Esophagus muscularis mucosa (tissue), 4 donors: ENCODE measurements around the gene HABP2. TPM values are rescaled to one million over a fixed set of nuclear protein-coding genes. Genes with fewer than 3 reads are reported as not detected.

Experiments used
- DNase-seq: peaks from one replicate; pipeline ENCODE4 v3.0.0-alpha.2; 2017; ENCODE audit errors: extremely low spot score
- H3K27ac ChIP-seq, 4 donors: fragments of 200-600 bp; sonication (generic); replicated peaks in 1 of 4; 1 replicate in 3 of 4; 2 replicates in 1 of 4; pipeline ENCODE4 v1.5.1; 2016 to 2019; ENCODE audit warnings: mild to moderate bottlenecking in 1 of 4
- H3K27me3 ChIP-seq, 4 donors: fragments of 200-600 bp; sonication (generic); one replicate each; pipeline versions ENCODE4 v1.5.1 to v1.6.0; 2016 to 2019
- H3K36me3 ChIP-seq, 4 donors: fragments of 200-600 bp; sonication (generic); one replicate each; pipeline ENCODE4 v1.5.1; 2016 to 2019
- H3K4me1 ChIP-seq, 4 donors: fragments of 200-600 bp; sonication (generic); one replicate each; pipeline ENCODE4 v1.5.1; 2016 to 2019
- H3K4me3 ChIP-seq, 4 donors: fragments of 200-600 bp; sonication (generic); 1 replicate in 2 of 4; 2 replicates in 2 of 4; pipeline ENCODE4 v1.5.1; 2016 to 2019; ENCODE audit warnings: mild to moderate bottlenecking in 4 of 4, moderate library complexity in 1 of 4
- H3K9me3 ChIP-seq, 4 donors: fragments of 200-600 bp; sonication (generic); 1 replicate in 3 of 4; 2 replicates in 1 of 4; pipeline ENCODE4 v1.5.1; 2016 to 2019
- EP300 ChIP-seq: sonication (generic); formaldehyde crosslinking; IDR thresholded peaks from one replicate; pipeline ENCODE4 v1.6.1; 2017; ENCODE audit warnings: antibody characterized with exemption
- POLR2A ChIP-seq: fragments of 450-650 bp; IDR thresholded peaks from one replicate; pipeline ENCODE4 v1.6.1; 2017; ENCODE audit warnings: antibody characterized with exemption, moderate library complexity, mild to moderate bottlenecking, low read depth
- POLR2AphosphoS5 ChIP-seq, 2 donors: sonication (generic); formaldehyde crosslinking; IDR thresholded peaks; one replicate each; pipeline ENCODE4 v1.6.1; 2017; ENCODE audit warnings: antibody characterized with exemption in 2 of 2
- WGBS: methylation state at CpG from one replicate; pipeline ENCODE4 v1.1.5; 2018; 5-methylcytosine and 5-hydroxymethylcytosine counted together
- intact Hi-C: fragments of 100-400 bp; cut with DNase I; formaldehyde crosslinking; loops from one replicate; pipeline ENCODE4 v1.15.1; 2023
- total RNA-seq, 4 donors: library from RNA; depleted of rRNA; stranded (reverse); fragments of >200 nt; gene quantifications; one replicate each; pipeline versions ENCODE4 v1.1.0 to v1.2.1, GENCODE V29; 2016
- TF ChIP-seq, protein P1 (sequence below), 3 experiments: fragments of 200-600 bp in 2 of 3; fragments of 450-650 bp in 1 of 3; sonication (generic) in 2 of 3; IDR thresholded peaks; one replicate each; pipeline ENCODE4 v1.5.1; 2017 to 2019; ENCODE audit warnings: antibody characterized with exemption in 3 of 3, mild to moderate bottlenecking in 2 of 3, moderate library complexity in 1 of 3

Gene HABP2
- total RNA-seq, 4 donors from 2014 or later: not detected

DNA sequence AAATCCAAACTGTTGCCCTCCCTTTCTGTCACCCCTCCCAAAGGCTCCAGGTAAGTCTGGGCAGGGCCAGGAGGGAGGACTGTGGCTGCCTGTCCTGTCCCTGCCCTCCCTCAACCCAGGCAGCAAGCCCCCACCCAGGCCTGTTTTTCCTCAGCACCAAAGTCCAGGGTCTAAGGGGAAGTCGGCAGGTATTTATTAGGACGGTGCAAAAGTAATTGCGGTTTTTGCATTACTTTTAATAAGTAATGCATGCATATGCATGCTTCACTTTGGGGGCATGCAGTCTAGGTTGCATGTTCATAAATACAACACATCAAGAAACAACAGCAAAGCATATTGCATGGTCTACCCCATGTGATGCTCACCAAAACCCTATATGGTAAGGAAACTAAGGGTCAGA is 15.2 kb upstream of the HABP2 start:
- intact Hi-C loops: no loop called here
- Histone ChIP-seq H3K27ac (no peak overlapping the region), H3K36me3 (no peaks in the 10 kb centered on the region), H3K4me1 (no peaks in the 10 kb centered on the region), H3K27me3 (peaks cover 0 to 20% (median 0%) of the 10 kb centered on the region in 4 donors), H3K9me3 (no peaks in the 10 kb centered on the region), H3K4me3 (no peak overlapping the region)
- WGBS: 72% methylated on average over 3 of the region's 3 CpGs
- TF ChIP-seq POLR2A: no peak
- TF ChIP-seq POLR2AphosphoS5 (IDR thresholded peaks at IDR 0.05): no peak
- TF ChIP-seq, protein P1, sequence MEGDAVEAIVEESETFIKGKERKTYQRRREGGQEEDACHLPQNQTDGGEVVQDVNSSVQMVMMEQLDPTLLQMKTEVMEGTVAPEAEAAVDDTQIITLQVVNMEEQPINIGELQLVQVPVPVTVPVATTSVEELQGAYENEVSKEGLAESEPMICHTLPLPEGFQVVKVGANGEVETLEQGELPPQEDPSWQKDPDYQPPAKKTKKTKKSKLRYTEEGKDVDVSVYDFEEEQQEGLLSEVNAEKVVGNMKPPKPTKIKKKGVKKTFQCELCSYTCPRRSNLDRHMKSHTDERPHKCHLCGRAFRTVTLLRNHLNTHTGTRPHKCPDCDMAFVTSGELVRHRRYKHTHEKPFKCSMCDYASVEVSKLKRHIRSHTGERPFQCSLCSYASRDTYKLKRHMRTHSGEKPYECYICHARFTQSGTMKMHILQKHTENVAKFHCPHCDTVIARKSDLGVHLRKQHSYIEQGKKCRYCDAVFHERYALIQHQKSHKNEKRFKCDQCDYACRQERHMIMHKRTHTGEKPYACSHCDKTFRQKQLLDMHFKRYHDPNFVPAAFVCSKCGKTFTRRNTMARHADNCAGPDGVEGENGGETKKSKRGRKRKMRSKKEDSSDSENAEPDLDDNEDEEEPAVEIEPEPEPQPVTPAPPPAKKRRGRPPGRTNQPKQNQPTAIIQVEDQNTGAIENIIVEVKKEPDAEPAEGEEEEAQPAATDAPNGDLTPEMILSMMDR (IDR thresholded peaks at IDR 0.05): no peak
- no peak for TF ChIP-seq EP300
- no peak for DNase-seq

DNA sequence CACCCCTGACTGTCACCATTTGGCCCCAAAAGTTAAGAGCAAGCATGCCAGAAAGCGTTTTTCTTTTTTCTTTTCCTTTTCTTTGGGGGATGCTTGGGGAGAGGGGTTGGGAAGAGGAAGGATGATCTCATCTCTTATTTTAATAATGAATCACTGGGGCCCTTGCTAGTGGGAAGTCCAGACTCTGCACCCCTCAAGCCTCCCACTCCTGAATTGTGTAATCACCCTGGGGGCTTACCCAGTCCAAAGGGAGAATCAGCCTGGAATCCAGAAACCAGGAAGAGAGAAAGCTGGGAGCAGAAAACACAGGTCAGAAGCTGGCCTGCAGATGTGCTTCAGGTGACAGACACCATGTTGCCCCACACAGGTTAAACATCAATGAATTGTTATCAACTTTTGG is 14.7 kb upstream of the HABP2 start:
- Histone ChIP-seq H3K9me3 (no peaks in the 10 kb centered on the region), H3K27me3 (peaks cover 0 to 16% (median 0%) of the 10 kb centered on the region in 4 donors), H3K4me1 (no peaks in the 10 kb centered on the region), H3K4me3 (no peak overlapping the region), H3K27ac (no peak overlapping the region), H3K36me3 (no peaks in the 10 kb centered on the region)
- 67% methylated on average over 1 of the region's 1 CpG for WGBS
- TF ChIP-seq POLR2A (no peak), EP300 (no peak), POLR2AphosphoS5 (IDR thresholded peaks at IDR 0.05) (no peak)
- TF ChIP-seq, protein P1 (IDR thresholded peaks at IDR 0.05): no peak
- intact Hi-C loops: no loop called here
- DNase-seq: no peak

DNA sequence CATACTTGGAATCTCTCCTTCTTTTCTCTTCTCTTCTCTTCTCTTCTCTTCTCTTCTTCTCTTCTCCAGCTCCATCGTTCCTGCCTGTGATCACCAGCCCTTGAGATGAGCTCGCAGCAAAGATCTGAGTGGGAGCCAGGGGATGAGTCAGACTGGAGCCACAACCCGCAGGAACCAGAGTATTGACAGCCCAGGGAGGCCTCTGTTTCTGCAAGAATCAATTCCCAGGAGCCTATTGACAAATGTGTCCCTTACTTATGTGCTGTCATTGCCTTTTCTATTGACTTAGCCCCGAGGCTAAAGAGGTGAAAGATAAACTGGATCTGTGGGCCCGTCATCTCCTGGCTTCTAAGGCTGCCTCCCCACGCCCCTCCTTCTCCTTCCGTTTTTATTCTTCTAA is 13.1 kb upstream of the HABP2 start:
- DNase-seq: no peak
- H3K36me3 ChIP-seq: no peaks in the 10 kb centered on the region

DNA sequence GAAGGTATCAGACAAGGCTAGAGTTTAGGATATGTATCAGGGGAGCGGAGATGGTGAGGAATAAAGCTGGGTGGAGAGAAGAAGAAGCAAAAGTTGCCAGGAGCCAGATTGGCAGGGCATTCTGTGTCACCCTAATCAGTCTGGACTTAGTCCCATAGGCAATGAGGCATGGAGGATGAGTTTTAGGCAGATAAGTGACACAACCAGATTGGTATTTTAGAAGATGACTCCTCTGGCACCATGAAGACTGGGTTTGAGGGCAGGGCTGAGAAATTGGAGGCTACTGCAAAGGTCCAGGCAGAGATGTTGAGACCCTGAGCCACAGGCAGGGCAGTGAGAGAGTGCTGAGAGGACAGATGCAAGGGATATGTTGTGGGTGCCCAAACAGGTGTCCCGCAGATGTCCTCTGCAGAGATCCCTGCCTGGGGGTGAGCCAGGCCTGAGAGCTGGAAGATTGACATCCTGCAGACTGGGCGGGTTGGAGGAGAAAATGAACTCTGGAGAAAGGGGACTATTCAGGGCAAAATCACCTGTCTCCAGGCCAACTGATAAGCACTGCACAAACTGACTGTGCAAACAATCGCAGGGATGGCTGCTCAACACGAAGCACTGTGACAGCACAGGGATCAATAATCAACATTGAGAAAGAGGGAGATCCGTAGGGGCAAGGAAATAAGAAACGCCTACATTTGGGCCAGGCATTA is 11.9 kb upstream of the HABP2 start:
- WGBS: 91% methylated on average over 7 of the region's 7 CpGs
- TF ChIP-seq EP300 (no peak), POLR2A (no peak), POLR2AphosphoS5 (IDR thresholded peaks at IDR 0.05) (no peak)
- TF ChIP-seq, protein P1 (IDR thresholded peaks at IDR 0.05): no peak
- Histone ChIP-seq H3K4me1 (no peaks in the 10 kb centered on the region), H3K27me3 (no peaks in the 10 kb centered on the region), H3K4me3 (no peak overlapping the region), H3K36me3 (no peaks in the 10 kb centered on the region), H3K9me3 (no peaks in the 10 kb centered on the region), H3K27ac (no peak overlapping the region)
- intact Hi-C loops: no loop called here
- no peak for DNase-seq

More for the DNA sequence above, 13.1 kb upstream of the HABP2 start:
- Histone ChIP-seq H3K4me3 (no peak overlapping the region), H3K9me3 (no peaks in the 10 kb centered on the region), H3K27me3 (peaks cover 0 to under 1% (median 0%) of the 10 kb centered on the region in 4 donors), H3K4me1 (no peaks in the 10 kb centered on the region), H3K27ac (no peak overlapping the region)
- WGBS: 77% methylated on average over 7 of the region's 7 CpGs
- intact Hi-C loops: no loop called here
- no peak for TF ChIP-seq EP300

DNA sequence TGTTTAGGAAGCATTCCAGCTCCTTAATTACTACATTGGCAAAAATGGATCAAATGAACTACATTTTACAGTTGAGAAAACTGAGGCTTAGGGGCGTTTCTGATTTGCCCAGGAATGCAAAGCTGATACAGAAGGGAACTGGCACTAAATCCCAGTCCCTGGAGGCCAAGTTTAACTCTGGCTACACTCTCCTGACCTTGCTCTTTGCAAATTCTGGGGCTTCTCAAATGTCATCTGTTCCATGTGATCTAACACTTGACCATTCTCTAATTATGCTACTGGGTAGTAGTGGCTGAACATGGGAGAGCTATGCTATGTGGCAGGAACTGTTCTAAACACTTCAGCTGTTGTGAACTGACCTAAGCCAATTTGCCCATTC is 11.3 kb upstream of the HABP2 start:
- Histone ChIP-seq H3K4me3 (no peak overlapping the region), H3K9me3 (no peaks in the 10 kb centered on the region), H3K4me1 (no peaks in the 10 kb centered on the region), H3K27ac (no peak overlapping the region), H3K27me3 (no peaks in the 10 kb centered on the region), H3K36me3 (no peaks in the 10 kb centered on the region)
- DNase-seq: no peak
- WGBS: 75% methylated on average over 1 of the region's 1 CpG
- TF ChIP-seq POLR2A (no peak), POLR2AphosphoS5 (IDR thresholded peaks at IDR 0.05) (no peak), EP300 (no peak)
- TF ChIP-seq, protein P1 (IDR thresholded peaks at IDR 0.05): no peak
- intact Hi-C loops: no loop called here
